Measurements from ENCODE around the gene STK32A.
A peak's percentile ranks its signal among the peaks of the same experiment; 100 is the strongest.

Gene STK32A

DNA sequence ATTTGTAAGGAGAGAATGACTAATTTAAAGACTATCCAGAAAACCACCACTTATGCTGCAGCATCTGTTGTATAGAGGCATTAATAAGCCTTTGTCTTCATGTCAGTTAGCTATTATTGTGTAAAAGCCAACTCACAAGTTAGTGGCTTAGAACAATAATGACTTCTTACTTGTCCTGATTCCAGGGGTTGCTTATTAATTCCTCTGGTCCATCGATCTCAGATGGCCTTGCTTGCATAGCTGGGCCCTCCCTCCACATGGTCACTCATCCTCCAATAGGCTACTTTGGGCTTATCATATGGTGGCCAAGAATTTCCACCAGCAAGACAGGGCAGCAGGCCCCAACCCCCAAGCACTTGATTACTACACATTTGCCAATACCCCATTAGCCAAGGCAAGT, 44.5 kb upstream of the STK32A start:
- H3K14ac ChIP-seq (ENCODE audit: low read length in 2 of 2) = no peak overlapping the region
- H3K27me3 ChIP-seq (ENCODE audit: control insufficient read depth in 1 of 2, insufficient read depth in 1 of 2, low read length in 2 of 2) = no peaks in the 10 kb centered on the region
- H3K4me1 ChIP-seq (ENCODE audit: control insufficient read depth, insufficient read depth, low read depth, low read length) = peaks cover 4% of the 10 kb centered on the region
- H3K4me3 ChIP-seq (ENCODE audit: insufficient read depth in 1 of 2, low read depth in 1 of 2, low read length in 2 of 2) = no peak overlapping the region
- H2AK5ac ChIP-seq (ENCODE audit: low read length, severe bottlenecking) = no peak overlapping the region
- peak overlapping the region; percentile 21 for H3K27ac ChIP-seq (ENCODE audit: low read length, poor library complexity, severe bottlenecking)
- H3K4ac ChIP-seq (ENCODE audit: low read depth in 1 of 2, low read length in 2 of 2) = no peak overlapping the region
- H2BK15ac ChIP-seq (ENCODE audit: low read depth, poor library complexity, severe bottlenecking) = no peak overlapping the region
- H2BK5ac ChIP-seq (ENCODE audit: low read depth, low read length, poor library complexity, severe bottlenecking) = peak overlapping the region; percentile 50
- H2AFZ ChIP-seq (ENCODE audit: low read depth, low read length) = no peak overlapping the region
- H3K79me1 ChIP-seq (replicated peaks; ENCODE audit: low read length, poor library complexity, severe bottlenecking) = no peaks in the 10 kb centered on the region
- H4K8ac ChIP-seq (ENCODE audit: low read length) = no peak overlapping the region
- H3K9ac ChIP-seq (ENCODE audit: low read length) = no peak overlapping the region
- no peaks in the 10 kb centered on the region for H3K9me3 ChIP-seq (ENCODE audit: control insufficient read depth, low read length)
- DNase-seq = peak; percentile 33
- H3K18ac ChIP-seq (ENCODE audit: low read depth in 1 of 2, low read length in 2 of 2) = no peak overlapping the region
- no peak overlapping the region for H3K23ac ChIP-seq (ENCODE audit: low read length in 2 of 2)
- H2BK120ac ChIP-seq (ENCODE audit: low read depth, low read length) = no peak overlapping the region
- H3K4me2 ChIP-seq (ENCODE audit: low read length, poor library complexity, severe bottlenecking) = no peak overlapping the region
- H2BK12ac ChIP-seq (ENCODE audit: low read length in 2 of 2) = no peak overlapping the region
- WGBS = 85% methylated on average over 1 of the region's 1 CpG
- H4K91ac ChIP-seq (ENCODE audit: low read length) = no peak overlapping the region
- H3K36me3 ChIP-seq (ENCODE audit: control insufficient read depth in 1 of 2, insufficient read depth in 2 of 2, low read depth in 1 of 2, low read length in 2 of 2) = no peaks in the 10 kb centered on the region

DNA sequence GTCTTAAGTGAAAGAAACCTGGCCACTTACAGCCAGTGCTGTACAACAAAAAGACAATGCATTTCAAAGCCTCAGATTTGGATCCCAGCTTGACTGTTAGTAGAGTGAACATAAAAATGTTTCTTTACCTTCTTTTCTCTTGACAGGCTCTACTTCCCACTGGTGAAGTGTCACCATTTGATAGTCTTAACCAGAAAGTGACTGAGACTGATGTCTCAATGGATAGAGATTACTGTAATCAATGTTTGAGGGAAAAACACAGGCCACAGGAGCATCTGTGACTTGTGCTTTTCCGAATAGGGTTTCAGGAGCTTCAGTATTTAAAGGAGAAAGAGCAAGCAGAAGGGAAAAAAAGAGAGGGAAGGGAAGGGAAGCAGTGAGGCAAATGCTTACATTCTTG, 41.7 kb upstream of the STK32A start:
- no peak overlapping the region for H2BK15ac ChIP-seq (ENCODE audit: low read depth, poor library complexity, severe bottlenecking)
- H2BK12ac ChIP-seq (ENCODE audit: low read length in 2 of 2) = no peak overlapping the region
- no peak overlapping the region for H2BK120ac ChIP-seq (ENCODE audit: low read depth, low read length)
- H2AFZ ChIP-seq (ENCODE audit: low read depth, low read length) = no peak overlapping the region
- no peak overlapping the region for H3K27ac ChIP-seq (ENCODE audit: low read length, poor library complexity, severe bottlenecking)
- no peak overlapping the region for H3K9ac ChIP-seq (ENCODE audit: low read length)
- H2AK5ac ChIP-seq (ENCODE audit: low read length, severe bottlenecking) = no peak overlapping the region
- no peak overlapping the region for H3K14ac ChIP-seq (ENCODE audit: low read length in 2 of 2)
- H3K4me2 ChIP-seq (ENCODE audit: low read length, poor library complexity, severe bottlenecking) = no peak overlapping the region
- no peak overlapping the region for H3K23ac ChIP-seq (ENCODE audit: low read length in 2 of 2)
- H3K4me3 ChIP-seq (ENCODE audit: insufficient read depth in 1 of 2, low read depth in 1 of 2, low read length in 2 of 2) = no peak overlapping the region
- peaks cover 4% of the 10 kb centered on the region for H3K4me1 ChIP-seq (ENCODE audit: control insufficient read depth, insufficient read depth, low read depth, low read length)
- 69% methylated on average over 1 of the region's 1 CpG for WGBS
- H3K18ac ChIP-seq (ENCODE audit: low read depth in 1 of 2, low read length in 2 of 2) = no peak overlapping the region
- no peak overlapping the region for H4K91ac ChIP-seq (ENCODE audit: low read length)
- no peaks in the 10 kb centered on the region for H3K79me1 ChIP-seq (replicated peaks; ENCODE audit: low read length, poor library complexity, severe bottlenecking)
- no peaks in the 10 kb centered on the region for H3K27me3 ChIP-seq (ENCODE audit: control insufficient read depth in 1 of 2, insufficient read depth in 1 of 2, low read length in 2 of 2)
- no peak for DNase-seq
- no peak overlapping the region for H4K8ac ChIP-seq (ENCODE audit: low read length)
- H3K9me3 ChIP-seq (ENCODE audit: control insufficient read depth, low read length) = no peaks in the 10 kb centered on the region
- H2BK5ac ChIP-seq (ENCODE audit: low read depth, low read length, poor library complexity, severe bottlenecking) = no peak overlapping the region
- H3K36me3 ChIP-seq (ENCODE audit: control insufficient read depth in 1 of 2, insufficient read depth in 2 of 2, low read depth in 1 of 2, low read length in 2 of 2) = no peaks in the 10 kb centered on the region
- H3K4ac ChIP-seq (ENCODE audit: low read depth in 1 of 2, low read length in 2 of 2) = no peak overlapping the region

DNA sequence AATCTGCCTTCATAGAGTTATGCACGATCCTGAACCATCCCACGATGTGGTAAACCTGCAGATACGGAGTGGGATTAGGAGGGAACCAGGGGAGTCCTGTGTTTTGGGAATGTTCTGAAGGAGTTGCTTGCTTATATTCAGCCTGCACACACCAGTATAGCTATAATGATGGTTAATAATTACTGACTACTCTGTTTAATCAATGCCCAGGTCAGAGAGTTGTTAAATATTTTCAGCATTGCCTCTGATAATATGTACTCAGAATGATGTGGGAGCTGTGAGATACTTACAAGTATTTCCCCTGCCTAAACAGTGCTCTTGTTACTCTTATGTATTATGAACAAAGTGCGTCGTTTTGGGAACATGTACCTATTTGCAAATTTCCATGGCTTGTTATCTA, 34.8 kb upstream of the STK32A start:
- peaks cover 8% of the 10 kb centered on the region for H3K9me3 ChIP-seq (ENCODE audit: control insufficient read depth, low read length)

DNA sequence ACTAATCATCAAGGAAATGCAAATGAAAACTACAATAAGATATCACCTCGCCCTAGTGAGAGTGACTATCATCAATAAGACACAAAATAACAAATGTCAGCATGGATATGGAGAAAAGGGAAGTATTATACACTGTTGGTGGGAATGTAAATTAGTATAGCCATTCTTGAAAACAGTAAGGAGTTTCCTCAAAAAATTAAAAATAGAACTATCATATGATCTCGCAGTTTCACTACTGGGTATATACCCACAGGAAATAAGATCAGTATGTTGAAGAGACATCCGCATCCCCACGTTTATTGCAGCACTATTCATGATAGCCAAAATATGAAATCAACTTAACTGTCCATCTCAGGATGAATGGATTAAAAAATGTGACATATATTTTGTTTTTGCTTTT, 31.6 kb upstream of the STK32A start:
- 87% methylated on average over 3 of the region's 4 CpGs for WGBS
- H3K4ac ChIP-seq (ENCODE audit: low read depth in 1 of 2, low read length in 2 of 2) = no peak overlapping the region
- no peak overlapping the region for H3K4me3 ChIP-seq (ENCODE audit: insufficient read depth in 1 of 2, low read depth in 1 of 2, low read length in 2 of 2)

More for the DNA sequence above, 34.8 kb upstream of the STK32A start:
- Histone ChIP-seq H3K4me3 (ENCODE audit: insufficient read depth in 1 of 2, low read depth in 1 of 2, low read length in 2 of 2) (no peak overlapping the region), H3K18ac (ENCODE audit: low read depth in 1 of 2, low read length in 2 of 2) (no peak overlapping the region), H3K4ac (ENCODE audit: low read depth in 1 of 2, low read length in 2 of 2) (no peak overlapping the region), H2BK15ac (ENCODE audit: low read depth, poor library complexity, severe bottlenecking) (no peak overlapping the region), H4K91ac (ENCODE audit: low read length) (no peak overlapping the region), H3K27me3 (ENCODE audit: control insufficient read depth in 1 of 2, insufficient read depth in 1 of 2, low read length in 2 of 2) (peaks cover 0 to 5% of the 10 kb centered on the region in 2 experiments), H3K79me1 (replicated peaks; ENCODE audit: low read length, poor library complexity, severe bottlenecking) (no peaks in the 10 kb centered on the region), H2BK120ac (ENCODE audit: low read depth, low read length) (no peak overlapping the region), H3K4me1 (ENCODE audit: control insufficient read depth, insufficient read depth, low read depth, low read length) (peaks cover 2% of the 10 kb centered on the region), H3K14ac (ENCODE audit: low read length in 2 of 2) (no peak overlapping the region), H3K27ac (ENCODE audit: low read length, poor library complexity, severe bottlenecking) (peak overlapping the region; percentile 36), H3K4me2 (ENCODE audit: low read length, poor library complexity, severe bottlenecking) (peak overlapping the region; percentile 25), H3K36me3 (ENCODE audit: control insufficient read depth in 1 of 2, insufficient read depth in 2 of 2, low read depth in 1 of 2, low read length in 2 of 2) (no peaks in the 10 kb centered on the region), H2AK5ac (ENCODE audit: low read length, severe bottlenecking) (no peak overlapping the region), H4K8ac (ENCODE audit: low read length) (no peak overlapping the region), H2AFZ (ENCODE audit: low read depth, low read length) (no peak overlapping the region), H2BK5ac (ENCODE audit: low read depth, low read length, poor library complexity, severe bottlenecking) (no peak overlapping the region), H2BK12ac (ENCODE audit: low read length in 2 of 2) (no peak overlapping the region), H3K9ac (ENCODE audit: low read length) (no peak overlapping the region), H3K23ac (ENCODE audit: low read length in 2 of 2) (no peak overlapping the region)
- WGBS = 90% methylated on average over 4 of the region's 5 CpGs
- DNase-seq = no peak

More for the DNA sequence above, 31.6 kb upstream of the STK32A start:
- no peak overlapping the region for H3K4me2 ChIP-seq (ENCODE audit: low read length, poor library complexity, severe bottlenecking)
- H3K27ac ChIP-seq (ENCODE audit: low read length, poor library complexity, severe bottlenecking) = no peak overlapping the region
- H2AK5ac ChIP-seq (ENCODE audit: low read length, severe bottlenecking) = no peak overlapping the region
- H3K79me1 ChIP-seq (replicated peaks; ENCODE audit: low read length, poor library complexity, severe bottlenecking) = no peaks in the 10 kb centered on the region
- H3K4me1 ChIP-seq (ENCODE audit: control insufficient read depth, insufficient read depth, low read depth, low read length) = peaks cover 2% of the 10 kb centered on the region
- no peak overlapping the region for H4K8ac ChIP-seq (ENCODE audit: low read length)
- DNase-seq = no peak
- no peak overlapping the region for H2AFZ ChIP-seq (ENCODE audit: low read depth, low read length)
- H3K9me3 ChIP-seq (ENCODE audit: control insufficient read depth, low read length) = peaks cover 9% of the 10 kb centered on the region
- no peak overlapping the region for H3K18ac ChIP-seq (ENCODE audit: low read depth in 1 of 2, low read length in 2 of 2)
- no peak overlapping the region for H2BK15ac ChIP-seq (ENCODE audit: low read depth, poor library complexity, severe bottlenecking)
- no peak overlapping the region for H3K23ac ChIP-seq (ENCODE audit: low read length in 2 of 2)
- no peak overlapping the region for H4K91ac ChIP-seq (ENCODE audit: low read length)
- H3K36me3 ChIP-seq (ENCODE audit: control insufficient read depth in 1 of 2, insufficient read depth in 2 of 2, low read depth in 1 of 2, low read length in 2 of 2) = no peaks in the 10 kb centered on the region
- H2BK5ac ChIP-seq (ENCODE audit: low read depth, low read length, poor library complexity, severe bottlenecking) = no peak overlapping the region
- H3K14ac ChIP-seq (ENCODE audit: low read length in 2 of 2) = no peak overlapping the region
- H3K27me3 ChIP-seq (ENCODE audit: control insufficient read depth in 1 of 2, insufficient read depth in 1 of 2, low read length in 2 of 2) = peaks cover 0 to 5% of the 10 kb centered on the region in 2 experiments
- H2BK12ac ChIP-seq (ENCODE audit: low read length in 2 of 2) = no peak overlapping the region
- H2BK120ac ChIP-seq (ENCODE audit: low read depth, low read length) = no peak overlapping the region
- H3K9ac ChIP-seq (ENCODE audit: low read length) = no peak overlapping the region
